K562 (cell line): ENCODE measurements around the gene IMPA2. TPM values are rescaled to one million over a fixed set of nuclear protein-coding genes. Genes with fewer than 3 reads are reported as not detected.

Experiments used
- ATF7 ChIP-seq: fragments of 450-650 bp; IDR thresholded peaks from 2 replicates; pipeline ENCODE4 v1.7.1; 2014; ENCODE audit warnings: mild to moderate bottlenecking, moderate library complexity
- BRD9 ChIP-seq: fragments of 450-650 bp; IDR thresholded peaks from 2 replicates; pipeline ENCODE4 v1.6.1; 2018; ENCODE audit warnings: low read depth; ENCODE audit not compliant: partially characterized antibody
- CEBPG ChIP-seq, 3 experiments: fragments of 200-800 bp in 1 of 3; sonication (Bioruptor generic) in 1 of 3; sonication (generic) in 1 of 3; formaldehyde crosslinking in 1 of 3; IDR thresholded peaks in 2 of 3; conservative IDR thresholded peaks in 1 of 3; 2 replicates each; pipeline versions ENCODE4 v1.6.1 to v1.8.0; 2016 to 2022; ENCODE audit warnings: missing compliant biosample characterization in 2 of 3, missing genetic modification characterization in 2 of 3, mild to moderate bottlenecking in 1 of 3, missing genetic modification reagents in 1 of 3
- CREB1 ChIP-seq, 2 experiments: sonication (generic) in 1 of 2; formaldehyde crosslinking in 1 of 2; IDR thresholded peaks; 2 replicates each; pipeline versions ENCODE4 v1.6.1 to v1.8.0; 2012 to 2022; ENCODE audit warnings: inconsistent platforms in 1 of 2, mild to moderate bottlenecking in 1 of 2, missing genetic modification reagents in 1 of 2, moderate library complexity in 1 of 2
- CTBP1 ChIP-seq: fragments of 450-650 bp; IDR thresholded peaks from 2 replicates; pipeline ENCODE4 v1.6.1; 2016; ENCODE audit warnings: borderline replicate concordance
- DPF2 ChIP-seq: fragments of 450-650 bp; IDR thresholded peaks from 2 replicates; pipeline ENCODE4 v1.6.1; 2016
- EP300 ChIP-seq: IDR thresholded peaks from 2 replicates; pipeline ENCODE4 v1.6.1; 2012; ENCODE audit warnings: low read length, improper control_type of control experiment
- GABPA ChIP-seq: fragments of 200-800 bp; sonication (Bioruptor generic); conservative IDR thresholded peaks from 2 replicates; pipeline ENCODE4 v1.6.1; 2016; ENCODE audit warnings: low read depth, missing genetic modification characterization, missing compliant biosample characterization
- MEIS2 ChIP-seq: fragments of 450-650 bp; IDR thresholded peaks from 2 replicates; pipeline ENCODE4 v1.6.1; 2014; ENCODE audit warnings: mild to moderate bottlenecking; ENCODE audit not compliant: partially characterized antibody
- SOX6 ChIP-seq: fragments of 450-650 bp; IDR thresholded peaks from 2 replicates; pipeline ENCODE4 v1.6.1; 2014; ENCODE audit warnings: mild to moderate bottlenecking
- TEAD4 ChIP-seq, 2 experiments: sonication (generic) in 1 of 2; formaldehyde crosslinking in 1 of 2; IDR thresholded peaks; 2 replicates each; pipeline versions ENCODE4 v1.6.1 to v1.8.0; 2012 to 2022; ENCODE audit warnings: borderline replicate concordance in 1 of 2, inconsistent platforms in 1 of 2, low read length in 1 of 2, mild to moderate bottlenecking in 1 of 2, missing genetic modification reagents in 1 of 2
- YY1 ChIP-seq, 3 experiments: IDR thresholded peaks; 2 replicates each; pipeline ENCODE4 v1.6.1; 2011; ENCODE audit warnings: low read length in 2 of 3, mild to moderate bottlenecking in 2 of 3, moderate library complexity in 2 of 3, borderline replicate concordance in 1 of 3, control low read depth in 1 of 3, low read depth in 1 of 3; ENCODE audit not compliant: insufficient read depth in 3 of 3, insufficient replicate concordance in 2 of 3, control insufficient read depth in 1 of 3, insufficient read length in 1 of 3; ENCODE audit errors: extremely low read depth in 1 of 3
- ZNF444 ChIP-seq: fragments of 250-450 bp; sonication (Bioruptor Pico); IDR thresholded peaks from 2 replicates; pipeline ENCODE4 v1.4.0; 2020; ENCODE audit warnings: mild to moderate bottlenecking, moderate library complexity
- ZNF584 ChIP-seq: fragments of 200-800 bp; sonication (Bioruptor generic); IDR thresholded peaks from 2 replicates; pipeline ENCODE4 v1.6.1; 2016; ENCODE audit warnings: low read depth, mild to moderate bottlenecking, missing genetic modification characterization, missing compliant biosample characterization
- polyA plus RNA-seq, 8 experiments: library from polyadenylated mRNA; depleted of rRNA in 4 of 8; stranded (reverse) in 5 of 8; unstranded in 3 of 8; fragments of >200 nt; fragmentation: Nextera tagmentation in 2 of 8; fragmentation: Illumina TruSeq in 1 of 8; extraction: Ambion mirVana in 2 of 8; extraction: Trizol in 1 of 8; gene quantifications; 2 replicates each; pipeline versions ENCODE4 v1.2.1 to v1.2.3, GENCODE V29; 2011 to 2014; ENCODE audit warnings: inconsistent platforms in 1 of 8, missing spikeins in 1 of 8
- total RNA-seq, 7 experiments: library from RNA; depleted of rRNA in 6 of 7; stranded (reverse); fragments of >200 nt in 6 of 7; fragmentation: Illumina TruSeq in 2 of 7; extraction: Trizol in 2 of 7; gene quantifications; 2 replicates each; pipeline versions ENCODE4 v1.2.1 to v1.2.3, GENCODE V29; 2011 to 2021; ENCODE audit warnings: low replicate concordance in 1 of 7
- TF ChIP-seq, protein P1 (sequence below): fragments of 250-450 bp; sonication (Bioruptor Pico); IDR thresholded peaks from 2 replicates; pipeline ENCODE4 v1.5.0; 2020; ENCODE audit warnings: mild to moderate bottlenecking, borderline replicate concordance
- TF ChIP-seq, protein P2 (sequence below): fragments of 450-650 bp; IDR thresholded peaks from 2 replicates; pipeline ENCODE4 v1.6.1; 2017; ENCODE audit warnings: antibody characterized with exemption, mild to moderate bottlenecking
- TF ChIP-seq, protein P3 (sequence below), 2 experiments: IDR thresholded peaks; 2 replicates each; pipeline ENCODE4 v1.6.1; 2011; ENCODE audit warnings: borderline replicate concordance in 1 of 2, control low read depth in 1 of 2, low read depth in 1 of 2, low read length in 1 of 2, mild to moderate bottlenecking in 1 of 2, mixed read lengths in 1 of 2, moderate library complexity in 1 of 2; ENCODE audit not compliant: insufficient read depth in 1 of 2, insufficient read length in 1 of 2, poor library complexity in 1 of 2, severe bottlenecking in 1 of 2; ENCODE audit errors: extremely low read depth in 1 of 2

Gene IMPA2
- total and polyA plus RNA-seq, 9 of the 15 experiments (the other 6 are each of a cell fraction or from before 2014, with no cell fraction given): 0.62 to 11.3 (median 5.7) TPM

DNA sequence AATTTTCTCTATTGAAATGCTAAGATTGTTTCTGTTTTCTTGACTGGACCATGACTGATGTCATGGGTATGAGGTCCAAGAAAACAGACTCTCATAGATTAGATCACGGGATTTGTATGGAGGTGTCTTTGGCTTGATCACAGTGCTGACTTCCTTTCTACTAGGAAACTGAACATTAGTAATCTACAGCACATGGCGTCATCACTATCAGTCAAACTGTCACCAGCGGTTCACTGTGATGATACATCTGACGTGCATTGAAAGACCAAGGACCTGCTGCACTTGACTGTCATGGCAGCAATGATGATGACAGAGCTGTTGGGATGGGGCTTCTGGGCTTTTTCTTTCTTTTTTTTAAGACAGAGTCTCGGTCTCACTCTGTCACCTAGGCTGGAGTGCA is 28.2 kb upstream of the IMPA2 start (continued):
- TF ChIP-seq, protein P1, sequence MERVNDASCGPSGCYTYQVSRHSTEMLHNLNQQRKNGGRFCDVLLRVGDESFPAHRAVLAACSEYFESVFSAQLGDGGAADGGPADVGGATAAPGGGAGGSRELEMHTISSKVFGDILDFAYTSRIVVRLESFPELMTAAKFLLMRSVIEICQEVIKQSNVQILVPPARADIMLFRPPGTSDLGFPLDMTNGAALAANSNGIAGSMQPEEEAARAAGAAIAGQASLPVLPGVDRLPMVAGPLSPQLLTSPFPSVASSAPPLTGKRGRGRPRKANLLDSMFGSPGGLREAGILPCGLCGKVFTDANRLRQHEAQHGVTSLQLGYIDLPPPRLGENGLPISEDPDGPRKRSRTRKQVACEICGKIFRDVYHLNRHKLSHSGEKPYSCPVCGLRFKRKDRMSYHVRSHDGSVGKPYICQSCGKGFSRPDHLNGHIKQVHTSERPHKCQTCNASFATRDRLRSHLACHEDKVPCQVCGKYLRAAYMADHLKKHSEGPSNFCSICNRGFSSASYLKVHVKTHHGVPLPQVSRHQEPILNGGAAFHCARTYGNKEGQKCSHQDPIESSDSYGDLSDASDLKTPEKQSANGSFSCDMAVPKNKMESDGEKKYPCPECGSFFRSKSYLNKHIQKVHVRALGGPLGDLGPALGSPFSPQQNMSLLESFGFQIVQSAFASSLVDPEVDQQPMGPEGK: no peak
- peak in 1 of 3 experiments; percentile 34 for TF ChIP-seq YY1 (IDR thresholded peaks at IDR 0.05; ENCODE audit: borderline replicate concordance in 1 of 3, control insufficient read depth in 1 of 3, extremely low read depth in 1 of 3, insufficient read depth in 3 of 3, insufficient read length in 1 of 3, insufficient replicate concordance in 2 of 3, low read depth in 1 of 3, low read length in 2 of 3)
- no peak for TF ChIP-seq BRD9
- 0 out of 2 replicates have a peak, but pooled peaks have one; percentile 31 for TF ChIP-seq SOX6
- peak; percentile 92 for TF ChIP-seq ATF7
- TF ChIP-seq, protein P2, sequence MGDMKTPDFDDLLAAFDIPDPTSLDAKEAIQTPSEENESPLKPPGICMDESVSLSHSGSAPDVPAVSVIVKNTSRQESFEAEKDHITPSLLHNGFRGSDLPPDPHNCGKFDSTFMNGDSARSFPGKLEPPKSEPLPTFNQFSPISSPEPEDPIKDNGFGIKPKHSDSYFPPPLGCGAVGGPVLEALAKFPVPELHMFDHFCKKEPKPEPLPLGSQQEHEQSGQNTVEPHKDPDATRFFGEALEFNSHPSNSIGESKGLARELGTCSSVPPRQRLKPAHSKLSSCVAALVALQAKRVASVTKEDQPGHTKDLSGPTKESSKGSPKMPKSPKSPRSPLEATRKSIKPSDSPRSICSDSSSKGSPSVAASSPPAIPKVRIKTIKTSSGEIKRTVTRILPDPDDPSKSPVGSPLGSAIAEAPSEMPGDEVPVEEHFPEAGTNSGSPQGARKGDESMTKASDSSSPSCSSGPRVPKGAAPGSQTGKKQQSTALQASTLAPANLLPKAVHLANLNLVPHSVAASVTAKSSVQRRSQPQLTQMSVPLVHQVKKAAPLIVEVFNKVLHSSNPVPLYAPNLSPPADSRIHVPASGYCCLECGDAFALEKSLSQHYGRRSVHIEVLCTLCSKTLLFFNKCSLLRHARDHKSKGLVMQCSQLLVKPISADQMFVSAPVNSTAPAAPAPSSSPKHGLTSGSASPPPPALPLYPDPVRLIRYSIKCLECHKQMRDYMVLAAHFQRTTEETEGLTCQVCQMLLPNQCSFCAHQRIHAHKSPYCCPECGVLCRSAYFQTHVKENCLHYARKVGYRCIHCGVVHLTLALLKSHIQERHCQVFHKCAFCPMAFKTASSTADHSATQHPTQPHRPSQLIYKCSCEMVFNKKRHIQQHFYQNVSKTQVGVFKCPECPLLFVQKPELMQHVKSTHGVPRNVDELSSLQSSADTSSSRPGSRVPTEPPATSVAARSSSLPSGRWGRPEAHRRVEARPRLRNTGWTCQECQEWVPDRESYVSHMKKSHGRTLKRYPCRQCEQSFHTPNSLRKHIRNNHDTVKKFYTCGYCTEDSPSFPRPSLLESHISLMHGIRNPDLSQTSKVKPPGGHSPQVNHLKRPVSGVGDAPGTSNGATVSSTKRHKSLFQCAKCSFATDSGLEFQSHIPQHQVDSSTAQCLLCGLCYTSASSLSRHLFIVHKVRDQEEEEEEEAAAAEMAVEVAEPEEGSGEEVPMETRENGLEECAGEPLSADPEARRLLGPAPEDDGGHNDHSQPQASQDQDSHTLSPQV: 0 out of 2 replicates have a peak, but pooled peaks have one; percentile 33
- no peak for TF ChIP-seq ZNF444 (CRISPR knock-in tag)
- peak; percentile 20; the same call in 1 of the 2 replicates for TF ChIP-seq DPF2
- TF ChIP-seq CREB1 (IDR thresholded peaks at IDR 0.05): peak; percentile 96
- TF ChIP-seq CREB1 (CRISPR knock-in tag; IDR thresholded peaks at IDR 0.05): peak; percentile 93
- peak; percentile 10; the same call in 1 of the 2 replicates for TF ChIP-seq TEAD4 (IDR thresholded peaks at IDR 0.05; ENCODE audit: low read length)
- TF ChIP-seq TEAD4 (CRISPR knock-in tag; IDR thresholded peaks at IDR 0.05; ENCODE audit: borderline replicate concordance): no peak
- TF ChIP-seq GABPA (tag): peak; percentile 69
- TF ChIP-seq CTBP1: peak; percentile 55; the same call in 1 of the 2 replicates
- TF ChIP-seq CEBPG (CRISPR knock-in tag; IDR thresholded peaks at IDR 0.05): no peak
- TF ChIP-seq CEBPG (tag; conservative IDR thresholded peaks at IDR 0.05 in 1 of 2, IDR thresholded peaks at IDR 0.05 in 1 of 2): peak; percentile 14 to 59; a peak in 2 of 4 replicates
- TF ChIP-seq MEIS2: peak; percentile 98
- TF ChIP-seq, protein P3, sequence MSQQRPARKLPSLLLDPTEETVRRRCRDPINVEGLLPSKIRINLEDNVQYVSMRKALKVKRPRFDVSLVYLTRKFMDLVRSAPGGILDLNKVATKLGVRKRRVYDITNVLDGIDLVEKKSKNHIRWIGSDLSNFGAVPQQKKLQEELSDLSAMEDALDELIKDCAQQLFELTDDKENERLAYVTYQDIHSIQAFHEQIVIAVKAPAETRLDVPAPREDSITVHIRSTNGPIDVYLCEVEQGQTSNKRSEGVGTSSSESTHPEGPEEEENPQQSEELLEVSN (IDR thresholded peaks at IDR 0.05; ENCODE audit: borderline replicate concordance in 1 of 2, extremely low read depth in 1 of 2, insufficient read depth in 1 of 2, insufficient read length in 1 of 2, low read depth in 1 of 2, low read length in 1 of 2, poor library complexity in 1 of 2, severe bottlenecking in 1 of 2): no peak
- 0 out of 2 replicates have a peak, but pooled peaks have one; percentile 41 for TF ChIP-seq ZNF584 (CRISPR knock-in tag)
- TF ChIP-seq EP300: peak; percentile 77
